ENCODE measurements around the gene KCTD17.

DNA sequence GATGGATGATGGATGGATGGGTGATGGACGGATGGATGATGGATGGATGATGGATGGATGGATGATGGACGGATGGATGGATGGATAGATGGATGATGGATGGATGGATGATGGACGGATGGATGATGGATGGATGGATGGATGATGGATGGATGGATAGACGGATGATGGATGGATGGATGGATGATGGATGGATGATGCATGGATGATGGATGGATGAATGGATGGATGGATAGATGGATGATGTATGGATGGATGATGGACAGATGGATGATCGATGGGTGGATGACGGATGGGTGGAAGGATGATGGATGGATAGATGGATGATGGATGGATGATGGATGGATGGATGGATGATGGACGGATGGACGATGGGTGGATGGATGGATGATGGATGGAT is 21.1 kb downstream of the KCTD17 start:
- no peak for TF ChIP-seq POLR2AphosphoS5 (IDR thresholded peaks at IDR 0.05; ENCODE audit: low read depth, low read length)
- TF ChIP-seq SIN3A (IDR thresholded peaks at IDR 0.05; ENCODE audit: borderline replicate concordance, insufficient read depth, low read length), result no peak
- no peak for TF ChIP-seq TAF1 (IDR thresholded peaks at IDR 0.05; ENCODE audit: borderline replicate concordance, insufficient read depth, low read length)
- TF ChIP-seq, protein P1, sequence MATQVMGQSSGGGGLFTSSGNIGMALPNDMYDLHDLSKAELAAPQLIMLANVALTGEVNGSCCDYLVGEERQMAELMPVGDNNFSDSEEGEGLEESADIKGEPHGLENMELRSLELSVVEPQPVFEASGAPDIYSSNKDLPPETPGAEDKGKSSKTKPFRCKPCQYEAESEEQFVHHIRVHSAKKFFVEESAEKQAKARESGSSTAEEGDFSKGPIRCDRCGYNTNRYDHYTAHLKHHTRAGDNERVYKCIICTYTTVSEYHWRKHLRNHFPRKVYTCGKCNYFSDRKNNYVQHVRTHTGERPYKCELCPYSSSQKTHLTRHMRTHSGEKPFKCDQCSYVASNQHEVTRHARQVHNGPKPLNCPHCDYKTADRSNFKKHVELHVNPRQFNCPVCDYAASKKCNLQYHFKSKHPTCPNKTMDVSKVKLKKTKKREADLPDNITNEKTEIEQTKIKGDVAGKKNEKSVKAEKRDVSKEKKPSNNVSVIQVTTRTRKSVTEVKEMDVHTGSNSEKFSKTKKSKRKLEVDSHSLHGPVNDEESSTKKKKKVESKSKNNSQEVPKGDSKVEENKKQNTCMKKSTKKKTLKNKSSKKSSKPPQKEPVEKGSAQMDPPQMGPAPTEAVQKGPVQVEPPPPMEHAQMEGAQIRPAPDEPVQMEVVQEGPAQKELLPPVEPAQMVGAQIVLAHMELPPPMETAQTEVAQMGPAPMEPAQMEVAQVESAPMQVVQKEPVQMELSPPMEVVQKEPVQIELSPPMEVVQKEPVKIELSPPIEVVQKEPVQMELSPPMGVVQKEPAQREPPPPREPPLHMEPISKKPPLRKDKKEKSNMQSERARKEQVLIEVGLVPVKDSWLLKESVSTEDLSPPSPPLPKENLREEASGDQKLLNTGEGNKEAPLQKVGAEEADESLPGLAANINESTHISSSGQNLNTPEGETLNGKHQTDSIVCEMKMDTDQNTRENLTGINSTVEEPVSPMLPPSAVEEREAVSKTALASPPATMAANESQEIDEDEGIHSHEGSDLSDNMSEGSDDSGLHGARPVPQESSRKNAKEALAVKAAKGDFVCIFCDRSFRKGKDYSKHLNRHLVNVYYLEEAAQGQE (IDR thresholded peaks at IDR 0.05; ENCODE audit: insufficient read depth in 1 of 2, low read depth in 2 of 2, low read length in 2 of 2), result no peak
- TF ChIP-seq FOXP2 (optimal IDR thresholded peaks at IDR 0.05; ENCODE audit: borderline replicate concordance, extremely low read depth, extremely low read length, insufficient read depth), result no peak

All from PFSK-1 (cell line).